GM19468 (cell line): ENCODE results near the gene TCAP.

Experiments used
- ATAC-seq: cut with Tn5 transposase; IDR thresholded peaks from one replicate; pipeline ENCODE4 v1.9.1; 2021; ENCODE audit warnings: mild to moderate bottlenecking, moderate library complexity, moderate number of reproducible peaks; ENCODE audit not compliant: unreplicated experiment; ENCODE audit errors: extremely low read depth

TCAP gene

DNA sequence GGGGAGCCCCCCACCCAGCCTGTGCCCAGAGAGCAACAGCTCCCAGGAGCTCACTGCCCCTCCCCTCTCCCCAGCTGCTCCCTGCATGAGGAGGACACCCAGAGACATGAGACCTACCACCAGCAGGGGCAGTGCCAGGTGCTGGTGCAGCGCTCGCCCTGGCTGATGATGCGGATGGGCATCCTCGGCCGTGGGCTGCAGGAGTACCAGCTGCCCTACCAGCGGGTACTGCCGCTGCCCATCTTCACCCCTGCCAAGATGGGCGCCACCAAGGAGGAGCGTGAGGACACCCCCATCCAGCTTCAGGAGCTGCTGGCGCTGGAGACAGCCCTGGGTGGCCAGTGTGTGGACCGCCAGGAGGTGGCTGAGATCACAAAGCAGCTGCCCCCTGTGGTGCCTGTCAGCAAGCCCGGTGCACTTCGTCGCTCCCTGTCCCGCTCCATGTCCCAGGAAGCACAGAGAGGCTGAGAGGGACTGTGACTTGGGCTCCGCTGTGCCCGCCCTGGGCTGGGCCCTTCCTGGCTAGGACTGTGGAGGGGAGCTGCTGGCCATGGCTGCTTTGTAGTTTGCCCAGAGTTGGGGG is 584 bp downstream of the TCAP start:
- no peak for ATAC-seq

GRCh38 chr17:39666231-39666600 is 1.1 kb downstream of the TCAP start:
- no peak for ATAC-seq

- ATAC-seq, result no peak
Measured at GRCh38 chr17:39666601-39667261, 1.6 kb downstream of the TCAP start.

DNA sequence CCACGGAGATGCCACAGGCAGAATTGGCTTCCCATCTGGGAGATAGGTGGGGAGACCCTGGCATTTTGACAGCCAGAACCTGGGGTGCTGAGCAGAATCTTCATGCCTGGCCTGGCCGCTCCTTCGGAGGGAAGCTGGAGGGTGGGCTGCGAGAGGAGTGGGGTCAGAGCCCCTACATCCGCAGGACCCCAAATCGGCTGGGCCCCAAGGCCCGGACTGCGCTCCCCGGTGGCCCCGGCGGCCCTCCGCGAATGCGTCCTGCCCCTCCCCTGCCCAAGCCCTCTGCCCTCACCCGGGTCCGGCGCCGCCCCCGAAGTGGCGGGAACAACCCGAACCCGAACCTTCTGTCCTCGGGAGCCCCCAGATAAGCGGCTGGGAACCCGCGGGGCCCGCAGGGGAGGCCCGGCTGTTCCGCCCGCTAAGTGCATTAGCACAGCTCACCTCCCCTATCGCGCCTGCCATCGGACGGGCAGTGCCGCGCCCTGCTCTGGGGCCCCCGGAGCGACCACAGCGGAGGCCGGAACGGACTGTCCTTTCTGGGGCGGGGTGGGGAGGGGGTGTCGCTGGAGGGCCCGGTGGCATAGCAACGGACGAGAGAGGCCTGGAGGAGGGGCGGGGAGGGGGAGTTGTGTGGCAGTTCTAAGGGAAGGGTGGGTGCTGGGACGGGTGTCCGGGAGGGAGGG is 2.3 kb downstream of the TCAP start:
- ATAC-seq, result no peak

GRCh38 chr17:39667945-39668924 is 3.1 kb downstream of the TCAP start, which contains the start of gene PNMT:
PNMT (plus strand) TSS chr17:39668453; CDS start chr17:39668476, 23 bp downstream.
- no peak for ATAC-seq

DNA sequence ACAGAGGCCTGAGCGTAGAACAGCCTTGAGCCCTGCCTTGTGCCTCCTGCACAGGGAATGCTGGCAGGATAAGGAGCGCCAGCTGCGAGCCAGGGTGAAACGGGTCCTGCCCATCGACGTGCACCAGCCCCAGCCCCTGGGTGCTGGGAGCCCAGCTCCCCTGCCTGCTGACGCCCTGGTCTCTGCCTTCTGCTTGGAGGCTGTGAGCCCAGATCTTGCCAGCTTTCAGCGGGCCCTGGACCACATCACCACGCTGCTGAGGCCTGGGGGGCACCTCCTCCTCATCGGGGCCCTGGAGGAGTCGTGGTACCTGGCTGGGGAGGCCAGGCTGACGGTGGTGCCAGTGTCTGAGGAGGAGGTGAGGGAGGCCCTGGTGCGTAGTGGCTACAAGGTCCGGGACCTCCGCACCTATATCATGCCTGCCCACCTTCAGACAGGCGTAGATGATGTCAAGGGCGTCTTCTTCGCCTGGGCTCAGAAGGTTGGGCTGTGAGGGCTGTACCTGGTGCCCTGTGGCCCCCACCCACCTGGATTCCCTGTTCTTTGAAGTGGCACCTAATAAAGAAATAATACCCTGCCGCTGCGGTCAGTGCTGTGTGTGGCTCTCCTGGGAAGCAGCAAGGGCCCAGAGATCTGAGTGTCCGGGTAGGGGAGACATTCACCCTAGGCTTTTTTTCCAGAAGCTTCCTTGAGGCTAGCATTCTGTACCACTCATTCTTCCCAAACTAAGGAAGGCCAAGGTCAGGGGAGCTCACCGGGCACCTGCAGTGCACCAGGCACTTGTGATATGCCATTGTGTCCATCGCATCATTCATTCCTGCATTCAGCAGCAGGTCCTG is 5.0 kb downstream of the TCAP start:
- ATAC-seq, result no peak

GRCh38 chr17:39670746-39671145 is 5.6 kb downstream of the TCAP start:
- ATAC-seq, result no peak

DNA sequence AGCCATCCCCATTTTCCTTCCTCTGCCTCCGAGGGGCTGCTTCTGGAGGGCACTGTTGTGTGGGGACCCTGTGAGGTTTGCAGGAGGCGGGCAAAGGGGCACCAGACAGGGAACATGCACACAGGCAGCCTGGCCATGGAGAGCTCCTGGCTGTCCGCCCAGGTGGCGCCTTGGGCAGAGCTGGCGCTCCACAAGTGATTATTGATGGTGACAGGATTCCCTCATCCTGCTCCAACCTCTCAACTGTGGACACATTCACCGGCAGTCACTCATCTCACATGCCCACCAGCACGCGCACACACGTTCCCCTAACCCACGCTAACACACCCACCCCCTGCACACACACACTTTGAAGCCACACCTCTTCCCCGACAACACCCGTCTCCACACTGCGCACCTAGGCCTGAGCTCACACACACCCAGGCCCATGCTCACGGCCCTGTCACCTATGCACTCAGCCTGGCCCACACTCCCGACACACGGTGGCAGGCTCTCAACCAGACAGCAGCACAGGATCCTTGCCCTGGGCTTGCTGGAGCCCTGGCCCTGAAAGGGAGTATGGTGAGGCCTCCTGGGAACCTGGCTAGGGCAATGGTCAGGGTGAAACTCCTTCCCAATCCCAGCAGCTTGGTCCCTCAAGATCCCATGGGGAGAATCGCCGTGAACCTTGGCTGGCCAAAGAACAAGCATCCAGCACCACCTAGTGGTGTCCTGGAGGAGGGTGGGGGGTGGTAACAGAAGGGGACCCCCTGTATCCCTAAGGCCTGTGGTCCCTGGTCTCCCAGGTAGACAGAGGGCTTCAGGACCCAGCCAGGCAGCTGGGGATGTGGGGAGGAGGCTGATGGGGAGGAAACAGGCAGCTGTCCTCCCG is 6.7 kb downstream of the TCAP start:
- ATAC-seq, result no peak

GRCh38 chr17:39672522-39673334 is 7.6 kb downstream of the TCAP start:
- no peak for ATAC-seq

DNA sequence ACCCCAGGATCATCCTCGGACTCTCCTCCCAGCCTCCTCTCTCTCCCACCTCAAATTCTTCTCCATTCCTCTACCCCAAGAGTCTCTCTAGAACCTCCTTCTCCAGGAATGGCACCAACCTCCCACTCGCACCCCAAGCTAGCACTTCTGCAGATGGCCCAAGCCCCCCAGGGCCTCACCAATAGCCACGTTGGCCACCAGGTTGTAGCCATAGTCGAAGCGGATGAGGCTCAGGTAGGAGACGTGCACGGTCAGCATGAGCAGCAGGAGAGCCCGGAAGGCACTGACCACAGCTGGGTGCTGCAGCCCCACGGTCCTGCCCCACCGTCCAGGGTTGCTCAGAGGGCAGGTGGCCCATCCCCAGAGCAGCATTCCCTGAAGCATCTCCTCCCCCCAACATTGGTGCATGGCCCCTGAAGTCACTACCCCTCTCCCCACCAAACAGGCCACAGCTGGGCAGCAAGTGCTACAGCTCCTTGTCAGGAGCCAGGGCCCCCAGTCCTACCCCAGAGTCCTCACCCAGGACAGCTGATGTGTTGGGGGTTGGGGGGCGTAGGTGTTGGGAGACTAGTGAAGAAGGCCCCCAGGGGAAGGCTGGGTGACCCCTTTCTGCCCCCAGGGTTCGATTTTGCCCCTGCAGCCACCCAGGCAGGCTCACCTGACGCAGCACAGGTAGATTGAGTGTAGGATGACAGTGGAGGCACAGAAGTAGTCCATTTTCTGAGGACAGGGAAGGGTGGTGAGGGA is 8.4 kb downstream of the TCAP start:
- no peak for ATAC-seq

- no peak for ATAC-seq
Measured at GRCh38 chr17:39674179-39674578, 9.0 kb downstream of the TCAP start.

DNA sequence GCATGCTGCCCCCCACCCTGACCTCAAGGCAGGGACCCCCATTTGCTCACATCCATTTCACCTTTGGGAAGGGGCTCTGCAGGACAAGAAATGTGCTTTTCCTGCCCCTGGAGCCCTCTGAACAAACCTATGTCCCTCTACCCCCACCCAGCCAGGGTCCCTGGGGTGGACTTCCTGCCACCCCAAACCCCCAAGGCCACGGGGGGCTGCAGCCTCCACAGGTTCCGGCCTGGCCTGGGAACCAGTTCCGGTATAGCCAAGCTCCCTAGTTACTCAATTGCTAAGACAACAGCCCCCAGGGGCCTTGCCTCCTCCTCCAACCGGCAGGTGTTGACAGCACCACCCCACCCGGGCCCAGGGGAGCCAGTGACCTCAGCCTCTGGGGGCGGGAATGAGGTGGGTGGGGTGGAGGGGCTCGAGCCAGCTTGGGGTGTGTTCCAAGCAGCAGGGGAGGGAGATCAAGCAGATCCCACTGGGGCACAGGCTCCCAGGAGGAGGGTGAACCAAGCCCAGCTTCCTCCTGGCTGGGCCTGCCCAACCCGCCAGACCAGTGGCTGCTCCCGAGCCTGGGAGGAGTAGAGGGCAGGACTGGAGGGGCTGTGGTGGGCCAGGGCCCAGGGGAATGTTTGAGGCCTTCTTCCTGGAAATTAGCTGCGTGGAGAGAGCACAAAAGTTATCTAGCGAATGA is 9.7 kb downstream of the TCAP start:
- no peak for ATAC-seq

- ATAC-seq, result no peak
Measured at GRCh38 chr17:39675390-39676082, 10.4 kb downstream of the TCAP start.

GRCh38 chr17:39676198-39676819 is 11.2 kb downstream of the TCAP start:
- no peak for ATAC-seq

DNA sequence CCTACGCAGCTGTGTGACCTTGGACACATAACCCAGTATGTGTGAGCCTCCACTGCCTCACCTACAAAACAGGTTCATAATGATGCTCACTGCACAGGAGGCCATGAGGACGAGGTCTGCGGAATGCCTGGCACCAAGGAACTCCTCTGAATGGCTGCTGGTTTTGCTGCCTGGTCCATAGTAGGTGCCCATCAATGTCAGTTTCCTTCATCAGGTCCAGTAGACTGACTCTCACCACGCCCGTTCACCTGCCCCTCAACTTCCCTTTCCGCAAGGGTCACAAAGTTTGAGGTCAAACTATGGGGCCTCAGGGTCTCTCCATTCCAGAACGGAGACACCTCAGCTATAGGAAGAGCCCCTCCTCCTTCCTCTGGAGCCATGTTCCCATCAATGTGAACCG is 11.9 kb downstream of the TCAP start:
- ATAC-seq, result no peak
